GM18505 (cell line): Measurements from ENCODE around the gene NECAB3.

Source experiments
- ATAC-seq: cut with Tn5 transposase; IDR thresholded peaks from one replicate; pipeline ENCODE4 v1.9.1; 2021; ENCODE audit not compliant: unreplicated experiment
- POLR2A ChIP-seq: IDR thresholded peaks from 4 replicates; pipeline ENCODE4 v1.6.1; 2011; ENCODE audit warnings: borderline replicate concordance; ENCODE audit not compliant: insufficient read depth, insufficient read length; ENCODE audit errors: extremely low read depth

The NECAB3 gene

GRCh38 chr20:33669224-33669623 lies 5.0 kb downstream of the NECAB3 start:
- no peak for TF ChIP-seq POLR2A
- ATAC-seq: no peak

- no peak for ATAC-seq
- no peak for TF ChIP-seq POLR2A
Observed at GRCh38 chr20:33668466-33669155, 5.6 kb downstream of the NECAB3 start.

DNA sequence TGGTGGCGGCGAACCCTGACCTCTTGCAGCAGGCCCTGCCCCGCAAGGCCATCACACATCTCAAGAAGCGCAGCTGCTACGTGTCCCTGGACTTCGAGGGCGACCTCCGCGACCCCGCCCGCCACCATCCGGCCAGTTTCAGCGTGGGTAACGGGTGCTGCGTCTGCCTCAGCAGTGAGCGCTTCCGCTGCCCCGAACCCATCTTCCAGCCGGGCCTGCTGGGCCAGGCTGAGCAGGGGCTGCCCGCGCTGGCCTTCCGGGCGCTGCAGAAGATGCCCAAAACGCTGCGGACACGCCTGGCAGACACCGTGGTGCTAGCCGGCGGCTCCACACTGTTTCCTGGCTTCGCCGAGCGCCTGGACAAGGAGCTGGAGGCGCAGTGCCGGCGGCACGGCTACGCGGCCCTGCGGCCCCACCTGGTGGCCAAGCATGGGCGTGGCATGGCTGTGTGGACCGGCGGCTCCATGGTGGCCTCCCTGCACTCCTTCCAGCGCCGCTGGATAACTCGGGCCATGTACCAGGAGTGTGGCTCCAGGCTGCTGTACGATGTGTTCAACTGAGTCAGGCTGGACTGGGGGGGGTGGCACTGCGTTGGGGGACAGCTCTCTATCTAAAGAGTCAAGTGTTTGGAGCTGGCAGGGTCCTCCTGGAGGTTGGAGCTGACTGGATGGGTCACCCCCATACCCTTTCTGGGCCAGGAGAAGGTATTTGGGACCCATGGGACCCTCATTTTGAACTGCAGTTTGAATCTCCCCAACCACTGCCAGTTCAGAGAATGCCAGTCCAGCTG lies 6.4 kb downstream of the NECAB3 start:
- ATAC-seq: peak; percentile 37
- TF ChIP-seq POLR2A: no peak

GRCh38 chr20:33667245-33667675 lies 7.0 kb downstream of the NECAB3 start:
- ATAC-seq: no peak
- TF ChIP-seq POLR2A: no peak

GRCh38 chr20:33666293-33667244 lies 7.7 kb downstream of the NECAB3 start, which contains the start of gene ACTL10:
Gene ACTL10 (plus strand): TSS chr20:33666943. CDS start chr20:33667498, 555 bp downstream.
- ATAC-seq: peak; percentile 59

GRCh38 chr20:33664762-33665144 lies 9.5 kb downstream of the NECAB3 start:
- ATAC-seq: no peak
- no peak for TF ChIP-seq POLR2A

More at GRCh38 chr20:33666293-33667244, 7.7 kb downstream of the NECAB3 start, which contains the start of gene ACTL10:
- peak; percentile 85 for TF ChIP-seq POLR2A

DNA sequence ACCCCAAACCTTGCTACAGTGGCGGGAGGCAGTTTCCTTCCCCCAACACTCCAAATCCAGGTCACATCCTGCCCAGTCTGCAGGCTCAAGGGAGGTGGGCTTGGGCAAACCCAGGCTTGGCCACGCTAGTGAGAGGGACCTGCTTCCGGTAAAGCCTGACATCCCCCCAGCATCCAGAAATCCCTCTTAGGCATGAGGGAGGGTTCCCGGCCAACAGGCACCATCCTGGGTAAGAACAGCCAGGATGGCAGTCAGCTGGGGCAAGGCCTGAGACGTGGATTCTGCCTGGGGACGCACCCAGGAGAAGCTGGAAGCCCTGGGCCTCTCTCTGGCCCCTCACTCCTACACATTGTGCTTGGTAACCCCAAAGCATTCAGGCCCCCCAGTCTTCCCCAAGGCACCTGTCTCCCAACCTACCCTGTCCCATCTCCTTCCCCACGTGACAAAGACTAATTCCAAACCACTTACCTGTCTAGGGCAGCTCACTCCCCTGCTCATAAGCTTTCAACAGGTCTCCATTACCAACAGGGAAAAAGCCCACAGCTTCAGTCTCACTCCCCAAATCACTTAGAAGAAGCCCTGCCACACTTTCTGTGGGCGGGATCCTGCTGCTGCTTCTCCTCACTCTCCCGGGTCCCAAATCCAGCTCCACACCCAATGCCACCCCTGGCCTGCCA lies 10.0 kb downstream of the NECAB3 start:
- no peak for TF ChIP-seq POLR2A

DNA sequence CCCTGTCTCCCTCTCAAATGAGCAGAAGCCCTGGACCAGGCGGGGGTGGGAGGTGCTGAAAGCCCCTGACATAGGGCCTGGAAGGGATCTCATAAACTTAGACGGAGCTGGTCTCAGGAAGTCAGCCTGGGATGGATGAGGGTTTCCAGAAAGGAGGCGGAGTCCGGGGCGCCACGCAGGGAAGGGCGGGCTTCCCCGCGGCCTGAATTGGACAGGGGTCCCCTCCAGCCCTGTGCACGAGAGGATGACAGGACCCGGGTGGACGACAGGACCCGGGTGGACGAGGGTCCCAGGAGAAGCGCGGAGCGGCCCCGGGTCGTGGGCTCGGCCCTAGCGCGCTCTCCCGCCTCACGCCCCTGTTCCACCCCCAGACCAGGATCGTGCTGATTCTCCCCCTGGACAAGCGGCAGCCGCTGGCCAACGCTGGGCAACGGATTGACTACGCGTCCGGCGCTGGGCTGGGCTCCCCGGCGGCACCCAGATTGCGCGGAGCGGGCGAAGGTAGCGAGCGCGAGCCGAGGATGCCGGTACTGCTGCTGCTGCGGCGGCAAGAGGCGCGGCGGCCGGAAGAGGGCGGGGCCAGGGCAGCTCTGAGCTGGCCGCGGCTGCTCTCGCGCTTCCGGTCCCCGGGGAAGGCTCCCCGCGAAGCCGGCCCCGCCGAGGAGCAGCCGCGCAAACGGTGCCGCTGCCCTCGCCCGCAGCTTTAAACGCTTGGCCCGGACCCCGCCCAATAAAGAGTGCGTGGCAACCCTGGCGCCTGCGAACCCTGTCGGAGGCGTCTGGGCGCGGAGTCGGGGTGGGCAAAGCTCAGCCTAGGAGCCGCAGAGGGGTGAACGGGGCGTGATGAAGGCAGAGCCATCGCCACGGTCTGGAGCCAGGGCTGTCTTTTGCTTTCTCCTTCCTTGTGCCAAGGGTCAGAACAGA lies 10.8 kb downstream of the NECAB3 start:
- peak; percentile 89 for TF ChIP-seq POLR2A
- peak; percentile 28 for ATAC-seq

More for the DNA sequence above, 10.0 kb downstream of the NECAB3 start:
- ATAC-seq: no peak

DNA sequence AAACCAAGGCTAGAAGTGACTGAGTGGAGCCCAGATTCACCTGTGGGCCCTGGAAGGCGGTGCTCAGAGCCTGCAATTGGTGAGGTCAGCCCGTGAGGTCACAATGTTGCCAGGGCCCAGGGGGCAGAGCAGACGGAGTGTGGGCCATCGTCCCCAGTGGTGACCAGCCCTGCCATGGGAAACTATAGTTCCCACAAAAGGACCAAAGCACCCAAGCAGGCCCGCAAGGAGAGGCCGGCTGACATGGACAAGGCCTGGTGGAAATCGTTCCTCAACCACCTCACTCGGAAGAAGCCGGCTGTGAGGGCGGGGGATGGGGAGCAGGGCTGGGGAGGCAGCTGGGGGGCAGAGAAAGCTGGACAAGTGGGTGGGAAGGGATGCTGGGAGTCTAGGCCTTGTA lies 12.1 kb downstream of the NECAB3 start, which contains the start of gene C20orf144:
Gene C20orf144, plus strand, starts transcription at position 156 of the 400 bp plus-strand sequence. Its CDS starts 19 bp downstream, at position 175.
- TF ChIP-seq POLR2A: no peak
- no peak for ATAC-seq

GRCh38 chr20:33660685-33661058 lies 13.6 kb downstream of the NECAB3 start:
- no peak for ATAC-seq

DNA sequence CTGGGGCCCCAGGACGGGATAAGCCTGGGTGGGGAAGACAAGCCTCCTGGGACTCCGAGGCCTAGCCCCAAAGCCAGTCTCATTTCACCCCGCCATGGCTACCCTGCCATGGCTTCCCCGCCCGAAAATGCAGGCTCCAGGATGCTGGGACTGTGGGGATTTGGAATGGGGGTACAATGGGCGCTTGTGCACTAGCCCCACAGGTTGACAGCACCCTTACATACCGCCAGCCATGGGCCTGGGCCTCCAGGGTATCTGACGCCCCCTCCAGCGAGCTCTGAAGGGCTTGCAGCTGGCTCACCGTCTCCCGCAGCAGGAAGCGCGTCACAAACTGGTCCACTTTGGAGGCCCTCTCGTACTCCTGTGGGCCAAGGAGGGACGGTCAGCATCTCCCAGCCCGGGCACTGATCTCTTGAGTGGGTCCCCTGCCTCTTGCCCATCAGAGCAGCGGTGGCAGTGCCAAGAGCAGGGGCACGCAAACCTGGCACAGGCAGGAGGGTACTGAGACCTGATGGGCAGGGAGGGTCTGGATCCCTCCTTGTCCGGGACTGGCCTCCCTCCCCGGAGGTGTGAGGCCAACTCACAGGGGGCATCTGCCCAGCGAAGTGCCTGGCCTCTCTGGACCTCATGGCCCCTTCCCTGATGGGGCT lies 14.1 kb downstream of the NECAB3 start:
- no peak for TF ChIP-seq POLR2A
- no peak for ATAC-seq

More at GRCh38 chr20:33660685-33661058, 13.6 kb downstream of the NECAB3 start:
- no peak for TF ChIP-seq POLR2A
